GM23248 (cell line): Measurements from ENCODE around the gene MTHFD1. TPM values are rescaled to one million over a fixed set of nuclear protein-coding genes. Genes with fewer than 3 reads are reported as not detected.

Experiments
- DNase-seq: peaks from one replicate; pipeline ENCODE4 v3.0.0-alpha.2; 2015
- H2AFZ ChIP-seq: fragments of 200-600 bp; sonication (generic); 2 replicates; pipeline ENCODE4 v1.6.1; 2016; ENCODE audit warnings: antibody characterized with exemption
- H3F3A ChIP-seq: fragments of 200-600 bp; sonication (generic); 2 replicates; pipeline ENCODE4 v1.6.1; 2016; ENCODE audit warnings: mild to moderate bottlenecking, antibody characterized with exemption, mixed run types; ENCODE audit not compliant: insufficient read depth
- H3K27ac ChIP-seq: fragments of 200-600 bp; sonication (generic); 2 replicates; pipeline ENCODE4 v1.5.1; 2016; ENCODE audit warnings: mild to moderate bottlenecking
- H3K27me3 ChIP-seq: fragments of 200-600 bp; sonication (generic); replicated peaks from 2 replicates; pipeline ENCODE4 v1.6.1; 2016; ENCODE audit warnings: mild to moderate bottlenecking; ENCODE audit not compliant: insufficient read depth
- H3K36me3 ChIP-seq: fragments of 200-600 bp; sonication (generic); 2 replicates; pipeline ENCODE4 v1.6.1; 2016; ENCODE audit warnings: low read depth, mild to moderate bottlenecking
- H3K4me1 ChIP-seq: fragments of 200-600 bp; sonication (generic); 2 replicates; pipeline ENCODE4 v1.6.1; 2016; ENCODE audit warnings: mild to moderate bottlenecking; ENCODE audit not compliant: insufficient read depth
- H3K4me2 ChIP-seq: fragments of 200-600 bp; sonication (generic); one replicate; pipeline ENCODE4 v1.6.1; 2016; ENCODE audit warnings: mild to moderate bottlenecking; ENCODE audit not compliant: unreplicated experiment
- H3K4me3 ChIP-seq: fragments of 200-600 bp; sonication (generic); 2 replicates; pipeline ENCODE4 v1.5.1; 2016; ENCODE audit warnings: mild to moderate bottlenecking
- H3K79me2 ChIP-seq: fragments of 200-600 bp; sonication (generic); 2 replicates; pipeline ENCODE4 v1.6.1; 2016; ENCODE audit warnings: mild to moderate bottlenecking; ENCODE audit not compliant: insufficient read depth
- H3K9ac ChIP-seq: fragments of 200-600 bp; sonication (generic); 2 replicates; pipeline ENCODE4 v1.6.1; 2016; ENCODE audit warnings: mild to moderate bottlenecking
- H3K9me2 ChIP-seq: fragments of 200-600 bp; sonication (generic); 2 replicates; pipeline ENCODE4 v1.6.1; 2016; ENCODE audit warnings: mixed run types, mild to moderate bottlenecking, moderate library complexity; ENCODE audit not compliant: insufficient read depth
- H3K9me3 ChIP-seq: fragments of 200-600 bp; sonication (generic); one replicate; pipeline ENCODE4 v1.6.1; 2017; ENCODE audit warnings: low read depth
- H4K20me1 ChIP-seq: fragments of 200-600 bp; sonication (generic); 2 replicates; pipeline ENCODE4 v1.6.0; 2016; ENCODE audit not compliant: insufficient read depth
- EZH2 ChIP-seq: fragments of 200-600 bp; sonication (generic); IDR thresholded peaks from 2 replicates; pipeline ENCODE4 v1.6.1; 2018; ENCODE audit warnings: antibody characterized with exemption, mild to moderate bottlenecking; ENCODE audit not compliant: insufficient read depth, poor library complexity, severe bottlenecking
- EZH2phosphoT487 ChIP-seq: fragments of 200-600 bp; sonication (generic); IDR thresholded peaks from 2 replicates; pipeline ENCODE4 v1.6.1; 2018; ENCODE audit warnings: antibody characterized with exemption, moderate library complexity, mild to moderate bottlenecking, low read depth; ENCODE audit not compliant: insufficient read depth
- WGBS, 2 experiments: methylation state at CpG; one replicate each; pipeline ENCODE4 v1.1.6; 2015 to 2017; ENCODE audit warnings: low lambda C conversion rate in 2 of 2, low coverage in 1 of 2; ENCODE audit errors: missing lambda C conversion rate in 2 of 2; 5-methylcytosine and 5-hydroxymethylcytosine counted together
- in situ Hi-C: fragments of 300-500 bp; cut with MboI; formaldehyde crosslinking; loops from 2 replicates; pipeline ENCODE4 v1.15.0; 2020
- polyA plus RNA-seq: library from polyadenylated mRNA; unstranded; fragments of >200 nt; fragmentation: Nextera tagmentation; extraction: Ambion mirVana; gene quantifications from 2 replicates; pipeline ENCODE4 v1.2.1, GENCODE V29; 2016
- total RNA-seq: library from RNA; depleted of rRNA; stranded (reverse); fragments of >200 nt; shearing (Covaris generic); gene quantifications from 2 replicates; pipeline ENCODE4 v1.2.3, GENCODE V29; 2014

The MTHFD1 gene
- total and polyA plus RNA-seq, 2 experiments from 2014 or later, result 24.1 to 45.6 TPM

DNA sequence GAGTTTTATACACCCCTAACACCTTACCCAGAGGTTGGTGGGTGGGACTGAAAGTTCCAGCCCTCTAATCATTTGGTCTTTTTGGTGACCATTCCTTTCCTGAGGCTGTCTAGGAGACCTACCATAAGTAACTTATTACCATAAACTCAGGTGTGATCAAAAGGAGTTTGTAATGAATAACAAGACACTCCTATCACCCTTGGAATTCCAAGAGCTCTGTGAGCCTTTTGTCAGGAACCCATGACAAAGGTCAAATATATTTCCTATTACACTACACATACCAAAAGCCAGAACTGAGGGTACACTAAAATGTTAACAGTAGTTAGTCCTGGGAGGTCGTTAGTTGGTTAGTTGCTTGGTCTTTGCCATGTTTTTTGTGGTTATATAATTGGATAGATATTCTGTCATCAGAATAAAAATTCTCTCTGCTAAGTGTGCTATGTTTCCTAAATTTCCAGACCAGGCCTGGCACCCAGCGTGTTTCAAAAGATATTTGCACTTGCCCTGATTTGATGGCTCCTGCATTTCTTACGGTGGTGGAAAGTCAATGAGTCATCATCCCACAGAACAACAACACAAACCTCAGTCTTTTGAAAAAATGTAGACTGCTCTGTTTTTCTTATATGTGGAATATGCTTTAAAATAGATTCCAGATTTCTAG, 50.2 kb downstream of the MTHFD1 start:
- in situ Hi-C loops, result no loop called here
- Histone ChIP-seq H3K79me2 (no peaks in the 10 kb centered on the region), H3K36me3 (0 out of 2 replicates have a peak, but pooled peaks cover 12% of the 10 kb centered on the region), H3K4me2 (peak overlapping the region; percentile 54), H2AFZ (no peak overlapping the region), H3K9me2 (no peaks in the 10 kb centered on the region), H3K4me1 (peaks cover 31% of the 10 kb centered on the region), H3F3A (peaks cover 32% of the 10 kb centered on the region), H3K27ac (peak overlapping the region; percentile 53), H3K4me3 (peak overlapping the region; percentile 17; the same call in 1 of the 2 replicates), H4K20me1 (no peaks in the 10 kb centered on the region), H3K9ac (no peak overlapping the region; the same call in 1 of the 2 replicates), H3K9me3 (no peaks in the 10 kb centered on the region), H3K27me3 (no peaks in the 10 kb centered on the region)
- 6 to 7% methylated on average over 3 of the region's 3 CpGs for WGBS, 2 experiments
- no peak for TF ChIP-seq EZH2phosphoT487
- no peak for TF ChIP-seq EZH2
- peak; percentile 88 for DNase-seq

DNA sequence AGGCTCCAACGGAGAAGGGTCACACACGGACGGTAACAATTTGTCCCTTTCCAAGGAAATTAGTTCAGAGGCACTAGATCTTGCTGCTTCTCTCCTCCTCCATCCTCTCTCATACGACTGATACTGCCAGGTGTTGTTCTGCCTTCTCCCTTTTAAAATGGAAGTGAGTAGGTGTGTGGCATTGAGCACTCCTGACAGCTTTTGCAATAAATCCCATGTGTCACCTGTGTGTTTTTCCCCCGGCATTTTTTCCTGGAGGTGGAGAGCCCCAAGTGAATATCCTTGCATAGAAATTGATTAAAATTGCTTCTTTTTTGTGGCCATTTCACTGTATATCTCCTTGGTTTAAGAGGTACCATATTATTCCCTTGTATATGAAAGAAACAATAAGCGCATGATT, 51.0 kb downstream of the MTHFD1 start:
- WGBS, 2 experiments, result 86 to 92% methylated on average over 6 of the region's 6 CpGs
- Histone ChIP-seq H2AFZ (no peak overlapping the region), H3K4me2 (peak overlapping the region; percentile 54), H3K27me3 (no peaks in the 10 kb centered on the region), H3F3A (peaks cover 32% of the 10 kb centered on the region), H3K79me2 (no peaks in the 10 kb centered on the region), H3K27ac (peak overlapping the region; percentile 53), H3K36me3 (0 out of 2 replicates have a peak, but pooled peaks cover 12% of the 10 kb centered on the region), H4K20me1 (no peaks in the 10 kb centered on the region), H3K9ac (no peak overlapping the region; the same call in 1 of the 2 replicates), H3K4me3 (0 out of 2 replicates have a peak overlapping the region, but pooled peaks have one; percentile 12), H3K9me3 (no peaks in the 10 kb centered on the region), H3K9me2 (no peaks in the 10 kb centered on the region), H3K4me1 (peaks cover 31% of the 10 kb centered on the region)
- TF ChIP-seq EZH2phosphoT487 (no peak), EZH2 (no peak)
- no peak for DNase-seq
- in situ Hi-C loops, result no loop called here

DNA sequence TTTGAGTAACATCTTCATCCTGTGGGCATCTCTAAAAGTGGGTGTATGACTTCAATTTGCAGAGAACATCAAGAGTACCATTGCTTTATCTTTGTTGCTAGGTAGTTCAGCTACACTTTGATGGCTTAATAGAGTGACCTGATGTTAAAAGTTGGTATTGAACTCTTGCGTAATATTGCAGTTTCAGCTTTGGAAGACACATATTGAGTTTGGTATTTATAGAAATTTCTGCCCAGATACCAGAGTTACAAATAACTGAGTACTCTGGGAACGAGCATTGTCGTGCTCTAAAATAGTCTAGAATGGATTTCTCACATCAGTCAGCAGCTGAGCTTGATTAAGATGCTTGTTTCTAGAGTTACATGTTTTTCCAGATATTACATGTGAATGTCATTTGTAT, 52.3 kb downstream of the MTHFD1 start:
- Histone ChIP-seq H3K9me2 (no peaks in the 10 kb centered on the region), H3K27me3 (no peaks in the 10 kb centered on the region), H3K4me2 (no peak overlapping the region), H3F3A (peaks cover 32% of the 10 kb centered on the region), H3K4me3 (no peak overlapping the region), H3K9ac (no peak overlapping the region), H3K36me3 (0 out of 2 replicates have a peak, but pooled peaks cover 7% of the 10 kb centered on the region), H3K79me2 (no peaks in the 10 kb centered on the region), H4K20me1 (no peaks in the 10 kb centered on the region), H3K9me3 (no peaks in the 10 kb centered on the region), H2AFZ (no peak overlapping the region), H3K27ac (no peak overlapping the region), H3K4me1 (peaks cover 37% of the 10 kb centered on the region)
- 61 to 70% methylated on average over 3 of the region's 3 CpGs for WGBS, 2 experiments
- peak; percentile 61 for DNase-seq
- in situ Hi-C loops, result no loop called here
- no peak for TF ChIP-seq EZH2
- no peak for TF ChIP-seq EZH2phosphoT487

DNA sequence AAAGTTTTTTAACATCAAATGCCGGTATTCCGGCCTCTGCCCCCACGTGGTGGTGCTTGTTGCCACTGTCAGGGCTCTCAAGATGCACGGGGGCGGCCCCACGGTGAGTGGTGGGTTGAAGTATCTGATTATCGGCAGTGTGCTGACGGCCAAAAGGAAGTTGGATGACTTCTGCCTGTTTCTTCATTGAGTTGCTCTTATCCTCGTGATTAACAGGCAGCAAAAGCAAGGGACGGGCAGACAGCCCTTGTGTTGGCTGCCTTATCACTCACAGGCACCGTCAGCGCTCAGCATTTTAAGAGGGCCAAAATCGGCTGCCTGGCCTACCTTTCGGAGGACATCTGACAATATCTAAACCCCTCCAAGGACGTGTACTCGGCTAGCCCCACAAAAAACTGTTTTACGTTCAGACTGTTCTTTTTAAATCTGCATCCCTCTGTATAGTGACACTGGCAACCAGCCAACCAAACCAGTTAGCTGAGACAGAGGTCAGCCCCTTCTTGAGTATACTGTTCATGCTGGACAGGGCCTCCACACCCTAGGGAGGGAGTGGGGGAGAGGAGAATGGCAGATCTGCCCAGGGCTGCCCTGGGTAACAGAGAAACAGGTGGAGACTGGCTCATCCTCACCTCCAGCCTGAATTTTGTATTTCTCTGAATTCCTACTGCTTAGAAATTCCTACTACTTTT, 54.3 kb downstream of the MTHFD1 start:
- no peak overlapping the region for H3K27ac ChIP-seq
- no peak overlapping the region for H3K9ac ChIP-seq
- no peak for DNase-seq
- no peak overlapping the region for H2AFZ ChIP-seq
- 0 out of 2 replicates have a peak, but pooled peaks cover 3% of the 10 kb centered on the region for H3K36me3 ChIP-seq
- H3K4me3 ChIP-seq, result no peak overlapping the region
- no peaks in the 10 kb centered on the region for H3K9me3 ChIP-seq
- no peaks in the 10 kb centered on the region for H4K20me1 ChIP-seq
- no peaks in the 10 kb centered on the region for H3K79me2 ChIP-seq
- no peaks in the 10 kb centered on the region for H3K9me2 ChIP-seq
- no peak overlapping the region for H3K4me2 ChIP-seq
- TF ChIP-seq EZH2 (no peak), EZH2phosphoT487 (no peak)
- in situ Hi-C loops, result no loop called here
- H3K27me3 ChIP-seq, result no peaks in the 10 kb centered on the region
- H3F3A ChIP-seq, result peaks cover 28% of the 10 kb centered on the region
- H3K4me1 ChIP-seq, result peaks cover 37% of the 10 kb centered on the region
- 92 to 93% methylated on average over 17 of the region's 17 CpGs for WGBS, 2 experiments
